CD4-positive, alpha-beta T cell treated with Interleukin-1 beta for 1 hour (primary cell): Measurements from ENCODE around the gene FGFRL1.
A peak's percentile ranks its signal among the peaks of the same experiment; 100 is the strongest.

Source experiments
- DNase-seq, 2 donors: peaks; one replicate each; pipeline ENCODE4 v3.0.0-alpha.2; 2020 to 2022

Gene FGFRL1

GRCh38 chr4:1024882-1025545 lies 13.6 kb downstream of the FGFRL1 start:
- DNase-seq = no peak

GRCh38 chr4:1026115-1026514 lies 14.7 kb downstream of the FGFRL1 start:
- DNase-seq = peak; percentile 46 to 53

GRCh38 chr4:1027219-1027914 lies 15.9 kb downstream of the FGFRL1 start:
- no peak for DNase-seq

- DNase-seq = no peak
Measured at GRCh38 chr4:1027915-1028238, 16.5 kb downstream of the FGFRL1 start.

- DNase-seq = no peak
Measured at GRCh38 chr4:1028574-1029220, 17.3 kb downstream of the FGFRL1 start.

- DNase-seq = no peak
Measured at GRCh38 chr4:1029529-1029928, 18.1 kb downstream of the FGFRL1 start.

GRCh38 chr4:1030031-1030430 lies 18.6 kb downstream of the FGFRL1 start:
- no peak for DNase-seq

- no peak for DNase-seq
Measured at GRCh38 chr4:1030559-1030958, 19.1 kb downstream of the FGFRL1 start.

GRCh38 chr4:1031346-1031745 lies 19.9 kb downstream of the FGFRL1 start:
- no peak for DNase-seq

- DNase-seq = no peak
Measured at GRCh38 chr4:1031956-1032795, 20.8 kb downstream of the FGFRL1 start.

GRCh38 chr4:1032861-1033260 lies 21.4 kb downstream of the FGFRL1 start:
- DNase-seq = no peak

GRCh38 chr4:1033840-1034551 lies 22.6 kb downstream of the FGFRL1 start:
- DNase-seq = no peak

- DNase-seq = no peak
Measured at GRCh38 chr4:1035510-1035909, 24.1 kb downstream of the FGFRL1 start.

GRCh38 chr4:1036095-1036494 lies 24.7 kb downstream of the FGFRL1 start:
- no peak for DNase-seq

GRCh38 chr4:1036976-1037810 lies 25.8 kb downstream of the FGFRL1 start:
- DNase-seq = no peak

GRCh38 chr4:1038948-1039492 lies 27.6 kb downstream of the FGFRL1 start:
- no peak for DNase-seq

- no peak for DNase-seq
Measured at GRCh38 chr4:1039493-1040343, 28.3 kb downstream of the FGFRL1 start.

- DNase-seq = no peak
Measured at GRCh38 chr4:1040344-1041146, 29.1 kb downstream of the FGFRL1 start.

GRCh38 chr4:1041147-1041935 lies 29.9 kb downstream of the FGFRL1 start:
- DNase-seq = no peak
